H1 (cell line): ENCODE measurements around the gene ATG4D. TPM values are rescaled to one million over a fixed set of nuclear protein-coding genes. Genes with fewer than 3 reads are reported as not detected.

Experiments used
- HDAC6 ChIP-seq: IDR thresholded peaks from one replicate; pipeline ENCODE4 v1.7.1; 2012; ENCODE audit warnings: low read depth, mild to moderate bottlenecking, inconsistent platforms, low read length, moderate library complexity
- MAX ChIP-seq: IDR thresholded peaks from 2 replicates; pipeline ENCODE4 v1.6.1; 2012; ENCODE audit warnings: inconsistent platforms
- polyA plus RNA-seq, 7 experiments: library from polyadenylated mRNA; depleted of rRNA in 3 of 7; stranded (reverse) in 5 of 7; unstranded in 2 of 7; fragments of >200 nt in 5 of 7; fragments of 200-250 nt in 2 of 7; gene quantifications; 1 replicate in 5 of 7; 2 replicates in 1 of 7; 4 replicates in 1 of 7; pipeline versions ENCODE4 v1.2.1 to v1.2.3, GENCODE V29; 2011 to 2013; ENCODE audit warnings: missing spikeins in 2 of 7, mixed read lengths in 2 of 7
- total RNA-seq: library from RNA; stranded (reverse); fragmentation: NEBNext Ultra II Directional; extraction: Animal tissue kit (Norgen Biotek cat#: 25700); gene quantifications from 2 replicates; pipeline ENCODE4 v1.2.1, GENCODE V29; 2021

Gene ATG4D
- total and polyA plus RNA-seq, 2 of the 8 experiments (the other 6 are each of a cell fraction or from before 2014, with no cell fraction given), result 39.6 to 43.7 TPM

GRCh38 chr19:10499550-10500246, 44.0 kb upstream of the ATG4D start (continued):
- TF ChIP-seq HDAC6, result no peak
- peak; percentile 51; the same call in 1 of the 2 replicates for TF ChIP-seq MAX
